H9 (cell line): ENCODE results near the gene TUB. TPM values are rescaled to one million over a fixed set of nuclear protein-coding genes. Genes with fewer than 3 reads are reported as not detected.

ENCODE experiments used
- DNase-seq: peaks from one replicate; pipeline ENCODE4 v3.0.0-alpha.2; 2017
- H2AFZ ChIP-seq: one replicate; pipeline ENCODE4 v1.6.1; 2013; ENCODE audit warnings: mild to moderate bottlenecking, low read length, control low read depth, moderate library complexity
- H2AK5ac ChIP-seq: 2 replicates; pipeline ENCODE4 v1.6.1; 2013; ENCODE audit warnings: low read length, control low read depth, mixed read lengths; ENCODE audit not compliant: insufficient read length
- H2BK120ac ChIP-seq: one replicate; pipeline ENCODE4 v1.6.1; 2013; ENCODE audit warnings: low read depth, mild to moderate bottlenecking, low read length, control low read depth, inconsistent platforms; ENCODE audit not compliant: poor library complexity, severe bottlenecking
- H2BK12ac ChIP-seq: 2 replicates; pipeline ENCODE4 v1.6.1; 2013; ENCODE audit warnings: low read length, control low read depth, mixed read lengths, low read depth; ENCODE audit not compliant: insufficient read length
- H2BK15ac ChIP-seq: 2 replicates; pipeline ENCODE4 v1.6.1; 2013; ENCODE audit warnings: low read depth, low read length, control low read depth
- H2BK20ac ChIP-seq: one replicate; pipeline ENCODE4 v1.6.1; 2013; ENCODE audit warnings: low read depth, mild to moderate bottlenecking, low read length, control low read depth, inconsistent platforms; ENCODE audit not compliant: poor library complexity, severe bottlenecking
- H2BK5ac ChIP-seq: 2 replicates; pipeline ENCODE4 v1.6.1; 2013; ENCODE audit warnings: low read length, control low read depth, mixed read lengths; ENCODE audit not compliant: insufficient read length
- H3K14ac ChIP-seq: 2 replicates; pipeline ENCODE4 v1.6.1; 2013; ENCODE audit warnings: low read length, control low read depth; ENCODE audit not compliant: insufficient read depth
- H3K18ac ChIP-seq: 2 replicates; pipeline ENCODE4 v1.6.1; 2013; ENCODE audit warnings: low read depth, mild to moderate bottlenecking, mixed read lengths, low read length, control low read depth; ENCODE audit not compliant: insufficient read length
- H3K23ac ChIP-seq: 2 replicates; pipeline ENCODE4 v1.6.1; 2013; ENCODE audit warnings: low read length, control low read depth, mixed read lengths, low read depth; ENCODE audit not compliant: insufficient read length
- H3K23me2 ChIP-seq: 2 replicates; pipeline ENCODE4 v1.6.1; 2013; ENCODE audit warnings: low read depth, mild to moderate bottlenecking, mixed read lengths, low read length, control low read depth; ENCODE audit not compliant: insufficient read length, poor library complexity, severe bottlenecking
- H3K27ac ChIP-seq: 2 replicates; pipeline ENCODE4 v1.5.1; 2013; ENCODE audit warnings: low read length, control low read depth, mixed read lengths, low read depth; ENCODE audit not compliant: insufficient read length
- H3K27me3 ChIP-seq: 2 replicates; pipeline ENCODE4 v1.6.1; 2013; ENCODE audit warnings: low read length, control low read depth, inconsistent platforms; ENCODE audit not compliant: insufficient read depth
- H3K4ac ChIP-seq: 2 replicates; pipeline ENCODE4 v1.6.1; 2013; ENCODE audit warnings: low read depth, mild to moderate bottlenecking, control low read depth, inconsistent platforms, low read length, moderate library complexity
- H3K4me1 ChIP-seq: 2 replicates; pipeline ENCODE4 v1.6.1; 2013; ENCODE audit warnings: low read length, control low read depth, inconsistent platforms; ENCODE audit not compliant: insufficient read depth
- H3K4me2 ChIP-seq: 2 replicates; pipeline ENCODE4 v1.6.1; 2013; ENCODE audit warnings: low read length, control low read depth, mixed read lengths; ENCODE audit not compliant: insufficient read length, insufficient read depth
- H3K56ac ChIP-seq: 2 replicates; pipeline ENCODE4 v1.6.1; 2013; ENCODE audit warnings: low read depth, mild to moderate bottlenecking, mixed read lengths, low read length, control low read depth; ENCODE audit not compliant: insufficient read length
- H3K79me1 ChIP-seq: 2 replicates; pipeline ENCODE4 v1.6.1; 2013; ENCODE audit warnings: low read depth, mild to moderate bottlenecking, moderate library complexity, low read length, control low read depth, inconsistent platforms; ENCODE audit not compliant: insufficient read depth, poor library complexity, severe bottlenecking
- H3K79me2 ChIP-seq: 2 replicates; pipeline ENCODE4 v1.6.1; 2013; ENCODE audit warnings: low read length, control low read depth, inconsistent platforms; ENCODE audit not compliant: insufficient read depth
- H3K9ac ChIP-seq: 2 replicates; pipeline ENCODE4 v1.6.1; 2013; ENCODE audit warnings: low read length, control low read depth, mixed read lengths; ENCODE audit not compliant: insufficient read length; ENCODE audit errors: extremely low read depth
- H3K9me3 ChIP-seq: one replicate; pipeline ENCODE4 v1.6.1; 2013; ENCODE audit warnings: low read depth, low read length, inconsistent platforms; ENCODE audit not compliant: control insufficient read depth
- H3T11ph ChIP-seq: one replicate; pipeline ENCODE4 v1.6.1; 2013; ENCODE audit warnings: mild to moderate bottlenecking, low read length, control low read depth, inconsistent platforms
- H4K20me1 ChIP-seq: one replicate; pipeline ENCODE4 v1.6.1; 2013; ENCODE audit not compliant: control insufficient read depth, insufficient read length, insufficient read depth
- H4K5ac ChIP-seq: 2 replicates; pipeline ENCODE4 v1.6.1; 2013; ENCODE audit warnings: low read depth, mild to moderate bottlenecking, mixed read lengths, low read length, control low read depth; ENCODE audit not compliant: insufficient read length
- H4K8ac ChIP-seq: replicated peaks from 2 replicates; pipeline ENCODE4 v1.6.1; 2013; ENCODE audit warnings: low read length, control low read depth, mixed read lengths, low read depth; ENCODE audit not compliant: insufficient read length
- H4K91ac ChIP-seq: 2 replicates; pipeline ENCODE4 v1.6.1; 2013; ENCODE audit warnings: low read depth, mild to moderate bottlenecking, moderate library complexity, mixed read lengths, low read length, control low read depth; ENCODE audit not compliant: insufficient read length
- H3K27ac Mint-ChIP-seq, 3 experiments: 2 replicates in 2 of 3; 3 replicates in 1 of 3; pipeline ENCODE4 v1.8.0; 2020 to 2021; ENCODE audit warnings: mixed read lengths in 3 of 3, mild to moderate bottlenecking in 1 of 3, moderate library complexity in 1 of 3
- H3K27me3 Mint-ChIP-seq: 2 replicates; pipeline ENCODE4 v1.8.0; 2021; ENCODE audit warnings: low read depth, mild to moderate bottlenecking, moderate library complexity, mixed read lengths
- H3K36me3 Mint-ChIP-seq, 3 experiments: 2 replicates in 2 of 3; 3 replicates in 1 of 3; pipeline ENCODE4 v1.8.0; 2020 to 2021; ENCODE audit warnings: low read depth in 3 of 3, mixed read lengths in 3 of 3; ENCODE audit not compliant: insufficient read depth in 1 of 3
- H3K4me1 Mint-ChIP-seq, 2 experiments: 2 replicates each; pipeline ENCODE4 v1.8.0; 2020; ENCODE audit warnings: mixed read lengths in 2 of 2
- H3K4me3 Mint-ChIP-seq, 2 experiments: 2 replicates in 1 of 2; 3 replicates in 1 of 2; pipeline ENCODE4 v1.8.0; 2020 to 2021; ENCODE audit warnings: mild to moderate bottlenecking in 2 of 2, mixed read lengths in 2 of 2, moderate library complexity in 1 of 2
- H3K9me3 Mint-ChIP-seq, 2 experiments: 2 replicates in 1 of 2; 3 replicates in 1 of 2; pipeline ENCODE4 v1.8.0; 2020; ENCODE audit warnings: mild to moderate bottlenecking in 2 of 2, mixed read lengths in 2 of 2, moderate library complexity in 1 of 2
- WGBS: extraction: QIAGEN DNeasy Blood & Tissue Kit; methylation state at CpG from one replicate; pipeline ENCODE4 v1.1.7; 2013; ENCODE audit warnings: missing lambda C conversion rate, low lambda C conversion rate, mixed read lengths; ENCODE audit not compliant: insufficient read length; ENCODE audit errors: extremely low coverage; 5-methylcytosine and 5-hydroxymethylcytosine counted together
- total RNA-seq: library from RNA; stranded (reverse); gene quantifications from 2 replicates; pipeline ENCODE4 v1.2.1, GENCODE V29; 2021
- TF ChIP-seq, protein P1 (sequence below): fragments of 200-600 bp; sonication (generic); conservative IDR thresholded peaks from 3 replicates; pipeline ENCODE4 v1.8.0; 2021; ENCODE audit warnings: antibody characterized with exemption, mild to moderate bottlenecking

Gene TUB
- total RNA-seq, 1 experiment from 2014 or later, result 14.8 TPM

DNA sequence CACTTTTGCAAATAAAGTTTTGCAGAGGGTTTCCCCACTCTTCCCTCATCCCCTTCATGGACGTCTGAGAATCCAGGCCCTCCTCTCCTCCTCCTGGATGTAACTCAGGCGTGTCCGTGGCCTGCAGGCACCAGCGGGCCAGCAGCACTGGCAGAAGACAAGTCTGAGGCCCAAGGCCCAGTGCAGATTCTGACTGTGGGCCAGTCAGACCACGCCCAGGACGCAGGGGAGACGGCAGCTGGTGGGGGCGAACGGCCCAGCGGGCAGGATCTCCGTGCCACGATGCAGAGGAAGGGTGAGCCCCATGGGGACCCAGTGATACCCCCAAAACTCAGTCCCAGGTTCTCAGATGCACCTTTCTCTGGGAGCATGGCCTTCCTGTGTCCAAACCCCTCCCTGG is 14.4 kb downstream of the TUB start:
- no peak overlapping the region for H4K8ac ChIP-seq
- H3K4me1 ChIP-seq, result no peaks in the 10 kb centered on the region
- no peak overlapping the region for H2BK15ac ChIP-seq
- no peak overlapping the region for H3K27ac ChIP-seq
- H2BK120ac ChIP-seq, result no peak overlapping the region
- Mint-ChIP-seq H3K36me3 (peaks cover 18 to 35% (median 33%) of the 10 kb centered on the region in 3 experiments; a peak in 6 of 7 replicates), H3K4me3 (no peak overlapping the region), H3K27ac (no peak overlapping the region), H3K27me3 (peaks cover 2% of the 10 kb centered on the region), H3K9me3 (peaks cover 0 to 2% of the 10 kb centered on the region in 2 experiments; a peak in 1 of 5 replicates), H3K4me1 (peaks cover 3 to 6% of the 10 kb centered on the region in 2 experiments; a peak in 2 of 4 replicates)
- no CpG with 5 or more reads among the region's 12 CpGs for WGBS
- H3K56ac ChIP-seq, result no peak overlapping the region
- H3K18ac ChIP-seq, result no peak overlapping the region
- no peaks in the 10 kb centered on the region for H3K27me3 ChIP-seq
- no peak overlapping the region for H3T11ph ChIP-seq
- H3K79me2 ChIP-seq, result no peaks in the 10 kb centered on the region
- no peak overlapping the region for H4K91ac ChIP-seq
- no peaks in the 10 kb centered on the region for H3K9me3 ChIP-seq
- DNase-seq, result peak; percentile 19
- H2BK12ac ChIP-seq, result no peak overlapping the region
- no peak overlapping the region for H3K23ac ChIP-seq
- H4K20me1 ChIP-seq, result no peaks in the 10 kb centered on the region
- no peak overlapping the region for H2BK5ac ChIP-seq
- no peak overlapping the region for H2AFZ ChIP-seq
- H4K5ac ChIP-seq, result no peak overlapping the region
- H2AK5ac ChIP-seq, result no peak overlapping the region
- no peak overlapping the region for H3K4ac ChIP-seq
- no peak overlapping the region for H3K14ac ChIP-seq
- no peak overlapping the region for H3K4me2 ChIP-seq
- no peak overlapping the region for H3K9ac ChIP-seq
- TF ChIP-seq, protein P1, sequence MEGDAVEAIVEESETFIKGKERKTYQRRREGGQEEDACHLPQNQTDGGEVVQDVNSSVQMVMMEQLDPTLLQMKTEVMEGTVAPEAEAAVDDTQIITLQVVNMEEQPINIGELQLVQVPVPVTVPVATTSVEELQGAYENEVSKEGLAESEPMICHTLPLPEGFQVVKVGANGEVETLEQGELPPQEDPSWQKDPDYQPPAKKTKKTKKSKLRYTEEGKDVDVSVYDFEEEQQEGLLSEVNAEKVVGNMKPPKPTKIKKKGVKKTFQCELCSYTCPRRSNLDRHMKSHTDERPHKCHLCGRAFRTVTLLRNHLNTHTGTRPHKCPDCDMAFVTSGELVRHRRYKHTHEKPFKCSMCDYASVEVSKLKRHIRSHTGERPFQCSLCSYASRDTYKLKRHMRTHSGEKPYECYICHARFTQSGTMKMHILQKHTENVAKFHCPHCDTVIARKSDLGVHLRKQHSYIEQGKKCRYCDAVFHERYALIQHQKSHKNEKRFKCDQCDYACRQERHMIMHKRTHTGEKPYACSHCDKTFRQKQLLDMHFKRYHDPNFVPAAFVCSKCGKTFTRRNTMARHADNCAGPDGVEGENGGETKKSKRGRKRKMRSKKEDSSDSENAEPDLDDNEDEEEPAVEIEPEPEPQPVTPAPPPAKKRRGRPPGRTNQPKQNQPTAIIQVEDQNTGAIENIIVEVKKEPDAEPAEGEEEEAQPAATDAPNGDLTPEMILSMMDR, result no peak
- no peaks in the 10 kb centered on the region for H3K23me2 ChIP-seq
- H3K79me1 ChIP-seq, result no peaks in the 10 kb centered on the region
- H2BK20ac ChIP-seq, result no peak overlapping the region
